NCI-H2029 treated with DMSO at 0.1 percent for 48 hours (cell line): ENCODE measurements around the gene HAO2.
"Not testable (repeated sequence)": the region's sequence is repeated elsewhere in the genome, so short reads cannot be mapped to it uniquely, and the experiment has no call there.

ENCODE experiments used
- DNase-seq: peaks from one replicate; lab custom pipeline; 2025; lab: John Stamatoyannopoulos, UW

HAO2 gene

DNA sequence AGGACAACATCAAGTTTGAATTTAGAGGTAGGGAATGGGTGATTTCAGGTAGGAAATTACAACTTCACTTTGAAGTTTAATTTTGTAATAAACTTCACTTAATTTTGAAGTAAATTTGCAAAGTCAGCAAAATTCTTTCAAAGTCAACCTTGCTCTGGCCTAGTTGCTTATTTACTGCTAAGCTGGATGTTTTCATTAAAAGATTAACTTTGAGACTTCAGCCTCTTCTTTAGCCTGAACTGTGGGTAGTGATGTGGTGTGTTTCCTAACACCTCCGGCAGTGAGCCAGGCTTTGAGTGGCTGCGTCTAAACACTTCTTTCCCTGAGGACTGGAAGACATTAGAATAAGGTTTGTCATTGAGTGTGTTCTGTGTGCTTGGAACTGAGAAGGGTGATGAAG lies at the start of gene HAO2:
TSS of gene HAO2 (plus strand) at position 232 of the 400 bp plus-strand sequence. CDS start 12,301 bp downstream, outside the sequence.
- DNase-seq = no peak

DNA sequence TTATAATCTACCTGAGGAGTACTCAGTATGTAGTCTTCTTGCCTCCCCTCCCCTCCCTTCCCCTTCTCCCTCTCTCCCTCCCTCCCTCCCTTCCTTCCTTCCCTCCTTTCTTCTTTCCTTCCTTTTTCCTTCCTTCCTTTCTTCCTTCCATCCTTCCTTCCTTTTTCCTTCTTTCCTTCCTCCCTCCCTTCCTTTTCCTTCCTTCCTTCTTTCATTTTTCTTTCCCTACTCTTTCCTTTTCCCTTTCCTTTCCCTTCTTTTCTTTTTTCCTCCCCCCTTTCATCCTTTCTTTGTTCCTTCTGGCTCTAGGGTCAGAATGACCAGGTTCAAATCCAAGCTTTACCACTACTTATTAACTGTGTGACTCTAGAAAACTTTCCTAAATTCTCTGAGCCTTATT lies 48.5 kb upstream of the HAO2 start:
- no peak for DNase-seq

GRCh38 chr1:119321666-119322419 lies 46.7 kb upstream of the HAO2 start:
- no peak for DNase-seq

DNA sequence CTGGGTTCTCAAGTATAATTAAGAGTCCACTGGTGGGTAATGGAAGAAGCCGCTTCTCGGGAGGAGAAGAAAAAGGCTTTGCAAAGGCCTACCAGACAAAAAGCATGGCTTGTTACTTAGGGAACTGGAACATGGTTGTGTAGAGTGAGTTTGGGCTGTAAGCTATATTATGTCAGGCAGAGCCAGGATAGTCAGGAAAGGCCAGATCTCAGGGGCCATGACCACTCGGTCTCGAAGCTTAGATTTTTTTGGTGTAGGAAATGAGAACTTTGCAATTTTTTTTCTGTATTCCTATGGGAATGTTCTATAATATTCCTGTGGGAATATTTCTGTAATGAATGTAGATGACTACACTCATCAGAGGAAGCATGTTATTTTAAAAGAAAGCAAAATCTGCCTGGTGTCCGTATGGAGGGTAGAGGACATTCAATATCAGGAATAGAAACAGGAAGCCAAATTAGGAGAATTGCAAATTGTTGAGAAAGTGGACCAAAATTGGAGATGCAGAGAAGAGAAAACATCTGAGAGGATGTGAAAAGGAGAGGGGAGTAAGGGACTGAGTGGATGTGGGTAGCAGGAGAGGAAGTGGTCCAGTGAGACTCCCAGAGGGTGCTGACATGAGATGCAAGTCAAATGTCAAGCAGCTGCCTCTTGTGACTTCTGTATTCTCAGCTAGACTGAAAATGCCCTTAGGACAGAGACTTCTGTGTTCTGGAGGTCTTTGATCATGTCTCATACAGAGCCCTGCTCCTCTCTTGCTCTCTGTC lies 45.2 kb upstream of the HAO2 start:
- DNase-seq = no peak

DNA sequence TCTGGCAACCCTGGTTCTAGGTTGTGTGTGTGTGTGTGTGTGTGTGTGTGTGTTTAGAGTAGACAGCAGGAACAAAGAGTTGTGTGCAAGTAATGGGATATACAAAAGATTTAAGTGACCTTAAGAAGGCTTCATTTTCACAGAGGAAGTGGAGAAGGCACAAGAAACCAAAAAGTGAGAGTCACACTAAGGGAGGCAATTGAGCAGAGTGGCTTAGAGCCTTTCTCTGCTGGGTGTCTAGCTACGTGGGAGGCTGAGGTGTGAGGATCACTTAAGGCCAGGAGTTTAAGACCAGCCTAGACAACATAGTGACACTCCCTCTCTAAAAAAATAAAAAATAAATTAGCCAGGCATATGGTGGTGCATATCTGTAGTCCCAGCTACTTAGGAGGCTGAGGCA lies 44.4 kb upstream of the HAO2 start:
- DNase-seq = no peak

GRCh38 chr1:119326251-119326650 lies 42.3 kb upstream of the HAO2 start:
- no peak for DNase-seq

DNA sequence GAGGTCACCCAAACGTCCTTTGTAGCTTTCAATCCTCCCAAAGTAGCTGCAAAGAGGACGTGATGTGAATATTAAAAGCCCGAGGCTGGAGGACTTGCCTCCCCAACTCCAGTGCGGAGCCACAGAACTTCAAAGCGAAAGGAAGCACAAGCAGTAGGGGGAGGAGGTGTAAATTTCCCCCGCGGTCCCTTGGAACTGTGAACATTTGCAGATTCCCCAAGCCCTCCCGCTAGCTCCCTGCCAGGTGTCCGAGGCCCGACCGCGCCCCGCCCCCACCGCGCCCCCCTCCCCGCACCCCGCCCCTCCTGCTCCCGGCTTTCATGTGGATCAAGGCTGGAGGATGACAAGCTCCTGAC lies 41.5 kb upstream of the HAO2 start:
- DNase-seq = no peak

GRCh38 chr1:119327450-119328155 lies 41.0 kb upstream of the HAO2 start:
- no peak for DNase-seq

GRCh38 chr1:119329541-119330461 lies 38.8 kb upstream of the HAO2 start:
- DNase-seq = no peak

GRCh38 chr1:119330466-119331189 lies 38.0 kb upstream of the HAO2 start:
- no peak for DNase-seq

- no peak for DNase-seq
These were observed 37.4 kb upstream of the HAO2 start for GRCh38 chr1:119331190-119331515.

- DNase-seq = no peak
These were observed 36.7 kb upstream of the HAO2 start for GRCh38 chr1:119331915-119332314.

DNA sequence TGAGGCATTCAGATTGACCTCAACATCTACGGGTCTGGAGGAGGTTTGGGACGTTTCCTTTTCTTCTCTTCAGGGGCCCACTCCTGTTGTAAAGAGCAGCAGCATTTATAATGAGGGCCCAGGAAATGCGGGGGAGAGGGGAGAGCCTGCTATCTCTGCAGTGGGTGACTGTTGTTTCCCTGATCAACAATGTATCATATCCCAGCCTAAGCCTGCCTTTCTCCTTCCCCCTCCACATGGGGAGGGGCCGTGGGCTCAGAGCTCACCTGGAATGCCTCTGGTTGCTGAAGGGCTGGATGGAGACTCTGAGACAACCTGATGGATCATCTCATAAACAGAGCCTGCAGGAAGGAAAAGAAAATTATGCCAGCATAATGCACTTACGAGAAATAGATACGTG lies 36.0 kb upstream of the HAO2 start:
- no peak for DNase-seq

- DNase-seq = no peak
These were observed 35.3 kb upstream of the HAO2 start for GRCh38 chr1:119333163-119333896.

- not testable (repeated sequence) for DNase-seq
These were observed 34.7 kb upstream of the HAO2 start for GRCh38 chr1:119333897-119334250.

DNA sequence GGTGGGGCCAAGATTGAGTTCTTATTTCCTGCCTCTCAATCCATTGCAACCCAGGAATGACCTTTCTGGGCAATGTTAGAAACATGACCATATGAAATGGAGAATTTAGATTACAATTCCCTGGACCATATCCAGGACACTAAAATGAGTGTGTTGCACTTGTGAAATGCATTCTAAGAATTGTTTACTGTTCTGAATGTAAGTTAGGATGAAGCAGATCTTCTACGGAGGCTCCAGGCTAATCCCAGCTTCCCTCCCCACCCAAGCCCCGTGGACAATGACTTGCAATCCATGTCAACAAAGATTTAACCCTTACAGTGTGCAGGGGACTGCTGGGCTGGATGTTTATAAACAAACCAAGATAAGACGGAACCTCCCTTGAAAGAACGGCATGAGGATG lies 31.7 kb upstream of the HAO2 start:
- no peak for DNase-seq

DNA sequence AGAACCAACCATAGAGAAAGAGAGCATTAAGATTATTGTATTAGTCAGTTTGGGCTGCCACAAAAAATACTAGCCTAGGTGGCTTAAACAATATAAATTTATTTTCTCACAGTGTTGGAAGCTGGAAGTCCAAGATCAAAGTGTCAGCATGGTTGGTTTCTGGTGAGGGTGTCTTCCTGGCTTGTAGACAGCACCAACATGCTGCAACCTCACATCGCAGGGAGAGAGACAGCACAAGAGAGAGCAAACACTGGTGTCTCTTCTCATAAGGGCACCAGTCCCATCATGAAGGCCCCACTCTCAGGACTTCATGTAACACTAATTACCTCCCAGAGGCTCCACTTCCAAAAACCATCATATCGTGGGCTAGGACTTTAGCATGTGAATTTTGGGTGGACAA lies 30.6 kb upstream of the HAO2 start:
- no peak for DNase-seq

DNA sequence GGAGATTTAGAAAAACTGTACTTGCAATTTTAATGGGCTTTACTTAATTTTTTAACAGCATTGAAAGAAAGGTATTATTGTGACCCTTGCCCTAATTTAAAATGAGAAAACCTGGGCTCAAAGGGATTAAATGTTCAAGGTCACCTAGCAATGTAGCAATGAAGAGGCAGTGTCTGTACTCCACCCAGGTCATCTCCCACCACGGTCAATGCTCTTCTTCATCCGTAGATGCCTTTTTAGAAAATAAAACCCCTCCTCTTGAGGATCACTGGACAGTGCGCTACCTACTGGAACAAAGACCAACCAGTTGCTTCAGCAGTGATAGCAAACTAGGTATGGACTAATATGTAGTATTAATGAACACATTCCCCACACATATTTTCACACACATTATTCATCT lies 29.8 kb upstream of the HAO2 start:
- DNase-seq = no peak

GRCh38 chr1:119340861-119341261 lies 27.7 kb upstream of the HAO2 start:
- no peak for DNase-seq

GRCh38 chr1:119341372-119341947 lies 27.1 kb upstream of the HAO2 start:
- no peak for DNase-seq
